ENCODE results near the gene LHFPL3.
"Not testable (repeated sequence)": the region's sequence is repeated elsewhere in the genome, so short reads cannot be mapped to it uniquely, and the experiment has no call there.

Gene LHFPL3

DNA sequence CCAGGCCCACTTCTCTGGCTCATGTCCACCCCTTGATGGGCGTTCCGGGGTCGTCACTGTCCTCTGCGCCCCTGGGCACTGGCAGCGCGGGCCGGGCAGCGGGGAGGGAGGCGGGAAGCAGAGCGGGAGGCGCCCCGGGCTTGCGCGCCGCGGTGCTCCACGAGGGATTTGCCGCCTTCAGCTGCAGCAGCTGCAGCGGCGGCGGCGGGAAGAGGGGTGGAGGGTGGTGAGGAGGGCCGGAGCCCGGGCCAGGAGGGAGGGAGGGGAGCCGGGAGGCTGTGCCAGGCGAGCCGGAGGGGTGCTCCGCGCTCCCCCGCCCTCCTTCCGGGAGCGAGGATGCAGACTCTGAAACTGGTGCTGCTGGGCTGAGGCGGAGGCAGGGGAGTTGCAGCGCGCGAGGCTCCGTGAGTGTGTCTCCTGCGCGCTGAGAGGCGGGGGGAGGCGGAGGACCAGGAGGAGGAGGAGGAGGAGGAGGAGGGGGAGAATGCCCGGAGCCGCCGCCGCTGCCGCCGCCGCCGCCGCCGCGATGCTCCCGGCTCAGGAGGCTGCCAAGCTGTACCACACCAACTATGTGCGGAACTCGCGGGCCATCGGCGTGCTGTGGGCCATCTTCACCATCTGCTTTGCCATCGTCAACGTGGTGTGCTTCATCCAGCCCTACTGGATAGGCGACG lies at the start of gene LHFPL3:
LHFPL3 (plus strand) TSS at position 308 of the 674 bp plus-strand sequence.
- DNase-seq, result no peak

DNA sequence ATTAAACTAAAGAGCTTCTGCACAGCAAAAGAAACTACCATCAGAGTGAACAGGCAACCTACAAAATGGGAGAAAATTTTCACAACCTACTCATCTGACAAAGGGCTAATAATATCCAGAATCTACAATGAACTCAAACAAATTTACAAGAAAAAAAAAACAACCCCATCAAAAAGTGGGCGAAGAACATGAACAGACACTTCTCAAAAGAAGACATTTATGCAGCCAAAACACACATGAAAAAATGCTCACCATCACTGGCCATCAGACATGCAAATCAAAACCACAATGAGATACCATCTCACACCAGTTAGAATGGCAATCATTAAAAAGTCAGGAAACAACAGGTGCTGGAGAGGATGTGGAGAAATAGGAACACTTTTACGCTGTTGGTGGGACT lies 46.7 kb upstream of the LHFPL3 start:
- DNase-seq, result not testable (repeated sequence)

DNA sequence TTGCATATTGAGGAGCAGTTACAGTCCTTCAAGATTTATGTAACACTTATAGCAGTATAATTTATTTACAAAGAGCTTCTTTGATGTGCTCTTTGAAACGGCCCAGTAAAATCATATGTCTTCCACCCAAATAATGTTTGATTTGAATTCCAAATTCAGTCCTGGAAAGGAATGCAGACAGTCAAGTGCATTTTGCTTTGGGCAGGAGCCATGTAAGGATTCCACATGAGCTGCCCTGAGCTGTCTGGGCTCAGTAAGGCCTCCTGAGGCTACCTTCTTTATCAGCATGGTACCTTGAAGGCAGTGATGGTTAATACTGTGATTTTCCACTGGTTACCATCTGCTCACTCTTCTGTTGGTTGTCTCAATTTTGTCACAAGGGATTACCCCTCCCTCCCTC lies 41.6 kb upstream of the LHFPL3 start:
- DNase-seq, result no peak

DNA sequence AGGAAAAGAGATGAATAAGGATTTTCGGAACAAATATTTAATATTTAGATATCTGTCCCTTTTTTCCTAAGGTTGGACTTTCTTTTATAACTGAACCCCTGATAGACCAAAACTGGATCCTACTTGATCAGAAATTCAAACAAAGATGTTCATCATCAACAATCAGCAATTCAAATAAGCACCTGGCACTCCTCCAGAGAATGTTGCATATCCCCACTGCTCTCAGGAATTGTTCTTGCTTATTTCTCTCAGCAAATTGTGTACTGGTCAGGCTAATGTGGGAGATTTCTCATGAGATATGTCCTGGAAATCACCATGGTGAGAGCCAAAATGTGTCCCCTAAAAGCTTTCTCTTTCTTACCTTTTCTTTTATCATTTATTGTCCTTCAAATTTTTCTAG lies 40.3 kb upstream of the LHFPL3 start:
- no peak for DNase-seq

DNA sequence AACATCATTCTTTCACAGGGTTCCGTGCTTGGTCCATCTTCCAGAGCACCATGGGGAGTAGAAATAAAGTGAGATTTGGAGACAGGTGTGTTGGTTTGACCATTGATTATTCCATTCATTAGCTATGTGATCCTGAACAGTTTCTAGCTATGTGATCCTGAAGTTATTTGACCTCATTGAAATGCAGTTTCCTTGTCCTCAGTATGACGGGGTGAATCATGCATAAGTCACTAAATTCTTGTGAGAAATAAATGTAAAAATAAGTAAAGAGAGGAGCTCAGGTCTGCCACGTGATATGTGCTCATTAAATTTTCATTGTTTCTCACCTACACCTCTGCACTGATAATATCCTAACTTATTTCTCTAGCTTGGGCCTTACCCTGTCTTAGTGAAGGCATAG lies 34.1 kb upstream of the LHFPL3 start:
- DNase-seq, result no peak

DNA sequence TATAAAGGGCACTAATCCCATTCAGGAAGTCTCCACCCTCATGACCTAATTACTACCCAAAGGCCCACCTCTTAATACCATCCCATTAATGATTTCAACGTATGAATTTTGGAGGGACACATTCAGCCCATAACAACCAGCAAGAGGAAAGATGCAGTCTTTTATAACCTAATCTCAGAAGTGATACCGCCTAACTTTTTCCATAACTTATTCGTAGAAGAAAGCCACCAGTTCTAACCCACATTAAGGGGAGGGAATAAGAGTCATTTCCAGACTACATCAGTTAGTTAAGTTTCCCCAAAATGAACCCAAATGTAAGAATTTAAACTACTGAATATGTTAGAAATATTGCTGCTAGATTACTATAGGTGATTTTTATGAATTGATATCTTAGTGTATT lies 32.1 kb upstream of the LHFPL3 start:
- no peak for DNase-seq

DNA sequence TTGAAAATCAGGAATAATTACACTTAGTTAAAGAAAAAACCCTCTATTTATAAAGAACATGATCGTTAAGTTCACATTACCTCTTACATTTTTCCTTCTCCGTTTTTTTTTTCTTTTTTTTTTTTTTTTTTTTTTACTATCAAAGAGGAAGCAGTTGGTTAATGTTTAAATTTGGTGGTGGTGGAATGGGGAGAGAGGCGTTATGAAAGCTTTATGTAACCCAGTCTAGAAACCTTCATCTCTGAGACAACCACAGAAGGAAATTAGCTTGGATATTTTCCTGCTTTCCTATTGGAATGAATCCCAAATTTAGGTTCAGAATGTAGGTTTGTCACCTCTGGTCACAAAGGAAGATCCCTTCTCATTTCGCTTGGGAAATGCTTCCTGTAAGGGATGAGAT lies 31.5 kb upstream of the LHFPL3 start:
- DNase-seq, result no peak

DNA sequence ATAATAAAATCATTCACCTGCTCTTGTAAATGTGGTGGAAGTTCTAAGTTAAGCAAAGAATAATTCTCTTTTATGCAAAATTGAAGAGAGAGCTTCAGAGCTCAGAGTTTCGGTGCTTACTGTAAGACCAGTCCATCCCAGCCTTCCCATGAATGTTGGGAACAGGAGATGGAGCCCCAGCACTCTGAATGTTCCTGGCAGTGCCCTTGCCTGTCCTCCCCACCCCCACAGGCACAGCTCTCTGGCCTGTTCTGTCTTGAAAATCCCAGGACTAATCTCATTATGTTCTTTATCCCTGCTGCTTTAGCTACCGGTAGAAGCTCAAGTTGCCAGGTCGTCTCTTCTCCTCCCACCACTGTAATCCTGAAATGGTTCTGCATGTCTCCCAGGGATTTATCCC lies 29.1 kb upstream of the LHFPL3 start:
- DNase-seq, result no peak

DNA sequence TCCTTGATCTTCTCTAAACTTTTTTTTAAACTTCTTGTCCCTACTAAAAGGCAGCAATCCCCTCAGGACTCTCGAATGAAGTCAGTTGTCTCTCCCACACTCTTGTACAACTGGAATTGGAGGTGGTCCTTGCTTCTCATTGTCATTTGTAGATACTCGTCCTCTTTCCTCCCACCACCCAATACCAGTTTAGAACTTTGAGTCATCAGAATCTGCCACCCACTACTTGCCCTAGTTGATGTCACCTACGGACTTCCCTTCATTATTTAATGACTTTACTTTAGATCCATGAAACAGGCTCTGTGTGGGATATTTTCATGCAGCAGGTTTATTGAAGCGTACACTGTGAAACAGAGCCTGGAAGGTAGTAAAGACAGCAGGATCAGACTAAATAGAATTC lies 28.6 kb upstream of the LHFPL3 start:
- DNase-seq, result no peak

DNA sequence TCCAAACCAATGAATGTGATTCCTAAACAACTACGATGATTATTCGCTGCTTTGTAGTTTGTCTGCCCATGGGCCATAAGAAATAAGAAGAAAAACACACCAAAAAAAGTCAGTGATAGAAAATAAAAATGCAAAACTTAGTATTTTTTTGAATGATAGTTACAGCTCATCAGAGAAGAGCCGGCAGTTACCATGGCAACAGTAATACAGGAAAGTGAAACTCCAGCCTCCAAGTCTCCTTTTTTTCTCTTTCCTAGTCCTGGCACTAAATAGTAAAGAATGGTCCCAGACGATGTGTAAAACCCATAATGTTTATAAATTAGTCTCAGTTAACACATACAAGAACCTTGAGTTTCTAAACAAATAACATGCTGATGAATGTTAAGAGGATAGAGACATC lies 21.6 kb upstream of the LHFPL3 start:
- DNase-seq, result no peak

DNA sequence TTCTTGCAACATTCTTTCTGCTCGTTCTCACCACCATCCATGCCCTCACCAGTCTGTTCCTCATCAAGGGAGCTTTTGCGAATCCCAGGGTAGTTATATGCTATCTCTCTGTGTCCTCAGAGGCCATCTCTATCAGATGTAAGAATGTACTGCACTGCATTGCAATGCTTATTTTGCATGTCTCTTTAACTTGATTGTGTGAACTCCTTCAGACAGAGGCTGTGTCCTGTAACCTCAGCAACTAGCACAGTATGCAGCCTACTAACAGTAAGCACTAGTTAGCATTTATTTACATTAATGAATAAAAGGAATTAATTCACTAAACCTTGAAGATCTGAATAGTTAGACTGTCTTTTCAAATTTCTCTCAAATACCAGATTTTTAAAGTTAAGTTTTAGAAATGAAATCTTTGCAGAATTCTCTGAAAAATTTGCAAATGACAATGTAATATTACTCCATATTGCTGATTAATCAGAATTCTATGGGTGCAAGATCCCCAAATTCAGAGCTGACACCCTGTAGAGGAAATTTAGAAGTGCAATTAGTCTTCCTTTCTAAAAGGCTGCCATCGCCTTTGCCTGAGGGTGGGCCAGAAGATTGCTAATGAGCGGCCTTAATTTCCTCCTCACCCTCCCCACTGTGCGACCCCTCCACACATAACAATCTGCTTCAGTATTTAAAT lies 10.3 kb upstream of the LHFPL3 start:
- no peak for DNase-seq

DNA sequence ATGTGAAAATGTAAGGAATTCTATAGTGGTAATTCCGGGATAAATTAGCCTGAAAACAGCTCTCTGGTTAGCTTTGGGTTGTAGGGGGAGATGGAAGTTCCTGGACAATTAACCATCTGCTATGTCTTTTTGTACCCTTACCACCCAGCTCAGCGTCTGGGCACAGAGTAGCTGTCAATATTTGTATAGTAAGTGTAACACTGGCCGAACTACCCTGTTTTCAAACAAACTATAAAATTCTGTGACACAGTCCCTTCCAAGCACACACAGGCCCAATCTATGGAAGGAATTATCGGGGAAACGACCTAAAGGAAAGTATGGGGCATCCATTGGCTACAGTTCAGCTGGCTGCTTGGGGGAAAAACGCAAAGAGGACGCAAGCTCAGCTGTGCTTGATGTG lies 869 bp upstream of the LHFPL3 start:
- no peak for DNase-seq

DNA sequence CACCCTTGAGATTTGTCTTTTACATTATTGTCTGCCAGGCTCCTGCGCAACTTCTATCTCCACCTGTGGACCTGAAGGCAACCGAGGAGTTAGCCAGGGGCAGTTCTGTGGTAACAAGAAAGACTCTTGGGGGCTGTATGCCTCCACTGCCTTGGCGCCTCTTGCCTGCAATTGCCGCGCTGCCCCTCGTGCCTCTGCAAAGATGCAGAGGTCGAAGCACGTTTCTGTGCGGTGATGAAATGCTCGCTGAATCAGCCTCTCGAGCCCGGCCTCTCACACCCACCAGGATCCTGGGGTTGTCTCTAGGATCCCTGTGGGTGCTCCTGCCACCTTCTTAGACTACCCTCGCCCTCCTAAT lies 486 bp upstream of the LHFPL3 start:
- DNase-seq, result no peak

DNA sequence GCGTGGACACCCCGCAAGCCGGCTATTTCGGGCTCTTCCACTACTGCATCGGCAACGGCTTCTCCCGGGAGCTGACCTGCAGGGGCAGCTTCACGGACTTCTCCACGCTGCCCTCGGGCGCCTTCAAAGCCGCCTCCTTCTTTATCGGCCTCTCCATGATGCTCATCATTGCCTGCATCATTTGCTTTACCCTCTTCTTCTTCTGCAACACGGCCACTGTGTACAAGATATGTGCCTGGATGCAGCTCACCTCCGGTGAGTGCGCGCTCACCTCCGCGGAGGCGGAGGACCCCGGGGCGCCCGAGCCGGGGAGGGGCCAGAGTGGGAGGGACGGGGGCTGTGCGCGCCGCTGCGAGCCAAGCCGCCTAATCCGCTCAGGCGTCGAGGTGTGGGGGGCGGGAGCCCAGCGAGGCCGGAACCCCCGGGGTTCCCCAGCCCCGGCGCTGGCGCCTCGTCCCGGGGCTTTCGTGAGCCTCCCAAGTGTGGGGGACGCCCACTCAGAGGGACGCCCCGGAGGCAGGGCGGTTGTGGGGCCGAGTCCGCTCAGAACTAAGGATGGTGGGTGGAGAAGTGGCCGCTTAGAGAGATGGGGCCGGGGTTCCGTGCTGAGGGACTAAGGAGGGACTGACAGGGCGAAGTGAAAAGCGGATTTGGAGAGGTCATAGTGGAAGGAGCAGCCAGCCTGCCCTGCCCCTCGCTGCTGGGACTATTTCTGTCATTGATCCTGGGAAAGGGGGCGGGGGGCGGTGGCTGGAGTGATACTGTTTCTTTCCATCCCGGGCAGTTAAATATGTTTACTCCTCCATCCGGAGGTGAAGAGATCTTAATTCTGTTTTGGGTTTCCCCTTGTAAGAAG lies 795 bp downstream of the LHFPL3 start:
- no peak for DNase-seq

DNA sequence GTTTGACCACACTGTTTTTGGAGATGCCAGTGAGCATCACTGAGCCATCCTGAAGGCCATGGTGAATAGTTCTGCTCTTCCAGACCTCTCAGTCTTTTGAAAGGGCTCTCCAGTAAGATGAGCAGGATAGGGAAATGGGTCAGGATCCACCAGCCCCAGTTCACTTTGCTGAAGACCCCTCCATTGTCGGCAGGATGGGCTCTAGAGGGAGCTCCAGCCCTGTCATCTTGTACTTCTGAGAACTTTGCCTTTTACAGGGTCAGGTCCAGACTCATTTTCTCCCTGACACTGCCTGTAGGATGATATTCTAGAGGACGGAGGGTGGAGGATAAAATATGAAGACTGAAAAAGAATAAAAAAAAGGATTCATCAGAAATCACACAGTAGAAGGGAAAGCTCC lies 13.1 kb downstream of the LHFPL3 start:
- DNase-seq, result no peak

DNA sequence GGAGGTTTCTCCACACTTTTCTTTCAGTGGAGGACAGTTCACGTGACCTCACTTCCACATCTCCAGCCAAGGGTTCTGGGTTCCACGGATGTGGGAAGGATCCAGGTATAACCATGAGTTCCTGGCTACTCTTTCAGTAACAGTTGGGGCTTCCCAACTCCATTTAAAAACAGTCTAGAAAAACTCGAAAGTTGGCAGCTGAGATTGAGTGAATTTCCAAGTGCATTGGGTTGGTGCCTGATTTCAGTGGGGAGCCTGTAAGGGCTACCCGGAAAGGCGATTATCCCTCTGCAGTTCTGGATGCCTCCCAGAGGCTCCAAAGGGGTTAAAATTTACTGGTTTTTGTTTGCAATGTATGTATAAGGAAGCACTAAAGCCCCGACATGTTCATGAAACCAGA lies 24.3 kb downstream of the LHFPL3 start:
- DNase-seq, result no peak

DNA sequence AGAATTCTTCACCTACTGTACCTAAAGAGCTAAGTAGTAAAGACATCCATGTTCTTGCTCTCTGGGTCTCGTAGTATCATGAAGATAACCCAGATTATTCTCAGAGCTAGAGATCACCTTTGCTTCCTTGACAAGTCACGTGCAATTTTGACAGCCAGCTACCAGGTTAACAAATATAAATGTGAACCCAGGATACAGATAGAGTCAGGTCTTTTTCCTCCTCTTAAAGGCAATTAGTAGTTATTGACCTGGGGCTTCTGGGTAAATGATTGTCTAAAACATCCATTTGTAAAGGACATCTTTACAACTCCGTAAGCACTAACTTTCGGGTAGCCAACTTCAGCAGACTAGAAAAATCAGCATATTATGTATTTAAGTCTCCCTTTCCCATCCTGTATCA lies 28.8 kb downstream of the LHFPL3 start:
- no peak for DNase-seq

DNA sequence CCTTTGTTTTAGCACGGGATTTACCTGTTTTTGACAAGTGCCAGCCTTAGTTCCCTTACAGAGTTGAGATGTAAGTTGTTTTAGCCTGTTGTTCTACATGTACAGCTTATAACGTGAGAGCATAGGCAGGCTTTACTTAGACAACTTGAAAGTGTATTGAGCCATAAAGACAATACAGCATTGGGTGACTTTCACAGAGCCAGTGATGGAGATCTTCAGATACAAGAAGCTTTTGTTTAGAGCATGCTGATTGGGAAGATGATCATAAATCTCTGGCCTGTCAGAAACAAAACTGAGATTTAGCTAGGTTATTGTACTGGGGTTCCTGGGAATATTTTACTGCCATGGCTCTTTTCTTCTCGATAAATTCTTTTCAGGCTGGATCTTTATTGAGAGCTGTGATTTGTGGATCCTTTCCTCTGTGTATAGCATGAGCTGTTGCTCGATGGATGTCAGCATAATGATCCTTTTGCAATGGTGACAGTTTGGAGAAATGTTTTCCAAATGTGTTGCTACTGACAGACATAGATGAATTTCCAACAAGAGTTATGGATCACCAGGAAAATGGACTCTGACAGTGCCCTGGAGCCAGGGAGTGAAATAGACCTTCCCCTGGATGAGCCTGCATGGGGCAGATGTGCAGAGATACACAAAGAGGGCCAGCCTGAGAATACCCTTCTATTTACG lies 30.2 kb downstream of the LHFPL3 start:
- DNase-seq, result no peak

DNA sequence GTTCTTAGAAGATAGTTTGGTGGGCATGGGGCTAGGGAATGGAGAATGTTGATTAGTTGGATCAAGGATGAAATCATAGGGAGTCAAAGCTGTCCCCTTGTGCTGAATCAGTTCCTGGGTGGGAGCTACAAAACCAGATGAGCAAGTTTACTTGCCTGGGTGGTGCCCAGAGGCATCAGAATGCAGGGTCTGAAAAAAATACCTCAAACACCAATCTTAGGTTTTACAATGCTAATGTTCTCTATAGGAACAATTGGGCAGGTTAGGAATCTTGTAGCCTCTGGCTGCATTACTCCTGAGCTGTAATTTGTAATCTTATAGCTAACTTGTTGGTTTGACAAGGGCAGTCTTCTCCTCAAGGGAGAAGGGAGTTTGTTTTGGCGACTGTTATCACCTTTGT lies 34.4 kb downstream of the LHFPL3 start:
- DNase-seq, result no peak

DNA sequence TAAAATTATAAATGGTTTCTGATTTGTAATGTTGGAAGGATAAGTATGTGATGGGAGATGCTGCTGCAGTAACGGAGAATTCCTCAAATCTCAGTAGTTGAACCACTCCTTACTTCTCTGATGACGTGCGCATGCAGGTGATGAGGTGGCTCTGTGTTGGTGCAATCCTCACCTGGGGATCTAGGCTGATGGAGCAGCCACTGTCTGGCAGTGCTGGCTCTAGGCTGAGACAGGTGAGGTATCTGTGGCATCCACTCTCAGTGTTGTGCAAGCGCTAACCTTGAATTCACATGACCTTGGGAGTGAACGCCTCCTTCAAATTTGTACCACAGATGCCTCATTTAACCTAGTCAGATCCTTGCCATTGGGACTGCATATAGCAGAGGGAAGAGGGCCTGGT lies 35.0 kb downstream of the LHFPL3 start:
- DNase-seq, result no peak

DNA sequence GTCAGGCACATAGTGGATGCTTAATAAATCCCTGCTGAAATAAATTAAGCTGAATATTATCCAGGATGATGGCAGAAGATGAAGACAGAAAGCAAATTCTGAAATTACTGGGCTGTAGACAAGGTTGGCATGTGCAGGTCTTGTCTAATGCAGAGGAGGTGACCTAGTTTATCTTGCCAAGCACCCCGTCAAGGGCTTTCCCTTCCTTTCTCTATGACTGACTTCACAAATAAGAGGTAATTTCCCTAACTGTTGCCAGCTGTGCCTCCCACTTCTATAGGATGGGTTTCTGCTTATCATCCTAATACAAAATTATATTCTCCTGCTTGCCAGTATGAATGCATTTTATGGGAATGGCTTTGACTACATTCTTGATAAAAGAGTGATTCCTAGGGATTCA lies 38.0 kb downstream of the LHFPL3 start:
- no peak for DNase-seq

DNA sequence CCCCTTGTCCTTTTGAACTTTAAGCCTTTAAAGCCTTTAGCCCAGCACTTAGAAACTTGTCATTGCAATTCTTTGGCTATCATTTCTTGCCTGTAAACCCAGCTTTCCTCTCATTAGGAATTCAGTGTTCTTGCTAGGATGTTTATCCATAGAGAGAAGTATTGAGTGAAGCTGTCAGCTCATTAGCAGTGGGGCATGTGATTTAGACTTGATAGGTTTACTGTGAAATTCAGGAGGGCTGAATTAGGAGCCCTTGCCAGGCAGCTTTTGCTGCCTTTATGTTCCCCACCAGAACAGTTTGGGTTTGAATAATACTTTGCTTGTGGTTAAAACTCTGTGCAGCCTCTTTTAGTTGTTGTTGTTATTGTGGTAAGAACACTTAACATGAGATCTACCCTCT lies 39.5 kb downstream of the LHFPL3 start:
- no peak for DNase-seq

DNA sequence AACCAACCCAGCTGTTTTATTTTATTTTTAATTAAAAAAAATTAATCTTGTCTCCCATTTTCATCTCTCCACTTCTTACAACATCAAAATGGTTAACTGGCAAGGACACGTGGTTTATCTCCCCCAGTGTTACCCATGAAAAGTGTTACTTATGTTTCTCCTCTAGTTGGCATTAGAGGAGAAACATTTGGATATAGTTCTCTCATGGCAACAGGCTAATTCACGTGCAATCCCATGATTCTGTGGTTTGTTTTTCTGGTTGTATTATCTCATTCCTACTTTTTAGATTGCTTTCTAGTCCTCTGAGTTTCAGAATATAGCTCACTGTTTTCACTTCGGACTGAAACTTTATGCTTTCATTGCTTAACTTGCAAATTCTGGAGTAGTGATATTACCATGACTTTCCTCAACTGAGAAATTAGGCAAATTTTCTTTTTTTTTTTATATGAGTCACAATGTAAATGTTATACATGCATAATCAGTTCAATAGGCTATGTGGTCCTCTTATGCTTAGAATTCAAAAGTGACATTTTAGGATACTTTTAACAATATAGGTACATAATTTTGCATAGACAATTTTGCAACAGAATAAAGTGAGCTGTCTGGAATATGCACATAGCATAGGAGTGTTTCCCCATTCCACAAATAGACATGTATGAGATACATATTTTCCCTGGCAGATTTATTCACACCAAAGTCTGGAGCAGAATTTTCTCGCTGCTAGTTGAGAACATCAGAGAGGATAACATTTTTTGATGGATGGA lies 43.0 kb downstream of the LHFPL3 start:
- no peak for DNase-seq

Data from bone marrow (tissue), 2 donors.